Stimulated activated CD4-positive, alpha-beta T cell treated with anti-CD3 and anti-CD28 coated beads, Interleukin-2, amount 100 ng/mL, for 48 hours (primary cell): ENCODE results near the gene BCL2.
A peak's percentile ranks its signal among the peaks of the same experiment; 100 is the strongest.

Experiments used
- DNase-seq, 2 donors: peaks; one replicate each; pipeline ENCODE4 v3.0.0-alpha.2; 2020

BCL2 gene

GRCh38 chr18:63074981-63075404 lies 244.6 kb downstream of the BCL2 start:
- peak; percentile 55 to 59 for DNase-seq

GRCh38 chr18:63073481-63073880 lies 246.1 kb downstream of the BCL2 start:
- DNase-seq = no peak
